Measurements from ENCODE around the gene RNF144A. TPM values are rescaled to one million over a fixed set of nuclear protein-coding genes. Genes with fewer than 3 reads are reported as not detected.

The RNF144A gene
- total RNA-seq, 1 donor from 2014 or later: 65.3 TPM

GRCh38 chr2:7070483-7070882 lies 153.3 kb downstream of the RNF144A start:
- DNase-seq (ENCODE audit: extremely low read depth, low read depth, low spot score): no peak

- no peak for DNase-seq (ENCODE audit: extremely low read depth, low read depth, low spot score)
Measured at GRCh38 chr2:7071154-7071553, 153.9 kb downstream of the RNF144A start.

GRCh38 chr2:7071916-7072556 lies 154.8 kb downstream of the RNF144A start:
- DNase-seq (ENCODE audit: extremely low read depth, low read depth, low spot score): no peak

- no peak for DNase-seq (ENCODE audit: extremely low read depth, low read depth, low spot score)
Measured at GRCh38 chr2:7073901-7074300, 156.7 kb downstream of the RNF144A start.

- no peak for DNase-seq (ENCODE audit: extremely low read depth, low read depth, low spot score)
Measured at GRCh38 chr2:7075834-7076233, 158.6 kb downstream of the RNF144A start.

- peak; percentile 97 for DNase-seq (ENCODE audit: extremely low read depth, low read depth, low spot score)
Measured at GRCh38 chr2:7077660-7078267, 160.6 kb downstream of the RNF144A start.

- peak; percentile 44 for DNase-seq (ENCODE audit: extremely low read depth, low read depth, low spot score)
Measured at GRCh38 chr2:7083580-7084509, 166.6 kb downstream of the RNF144A start.

- no peak for DNase-seq (ENCODE audit: extremely low read depth, low read depth, low spot score)
Measured at GRCh38 chr2:7084601-7085000, 167.4 kb downstream of the RNF144A start.

GRCh38 chr2:7089284-7089683 lies 172.1 kb downstream of the RNF144A start:
- DNase-seq (ENCODE audit: extremely low read depth, low read depth, low spot score): no peak

GRCh38 chr2:7089898-7090510 lies 172.8 kb downstream of the RNF144A start:
- no peak for DNase-seq (ENCODE audit: extremely low read depth, low read depth, low spot score)

- no peak for DNase-seq (ENCODE audit: extremely low read depth, low read depth, low spot score)
Measured at GRCh38 chr2:7093376-7093775, 176.2 kb downstream of the RNF144A start.

Other genes with a start within 250 kb of the RNF144A start
- 6.2 and 36.6 TPM in 2 replicates for gene CMPK2, start 51.5 kb upstream of the RNF144A start, total RNA-seq
- 0.44 and 12.7 TPM in 2 replicates for gene RSAD2, start 39.6 kb upstream of the RNF144A start, total RNA-seq

Measured in glomerular endothelial cell (primary cell).